Renal cortical epithelial cell (primary cell): ENCODE results near the gene INPP5A. TPM values are rescaled to one million over a fixed set of nuclear protein-coding genes. Genes with fewer than 3 reads are reported as not detected.
"Not testable (repeated sequence)": the region's sequence is repeated elsewhere in the genome, so short reads cannot be mapped to it uniquely, and the experiment has no call there.

Source experiments
- DNase-seq: peaks from one replicate; pipeline ENCODE4 v3.0.0-alpha.2; 2011; ENCODE audit warnings: low read depth
- total RNA-seq: library from RNA; depleted of rRNA; stranded (reverse); fragments of >200 nt; gene quantifications from 2 replicates; pipeline ENCODE4 v1.2.3, GENCODE V29; 2014

INPP5A gene, protein sequence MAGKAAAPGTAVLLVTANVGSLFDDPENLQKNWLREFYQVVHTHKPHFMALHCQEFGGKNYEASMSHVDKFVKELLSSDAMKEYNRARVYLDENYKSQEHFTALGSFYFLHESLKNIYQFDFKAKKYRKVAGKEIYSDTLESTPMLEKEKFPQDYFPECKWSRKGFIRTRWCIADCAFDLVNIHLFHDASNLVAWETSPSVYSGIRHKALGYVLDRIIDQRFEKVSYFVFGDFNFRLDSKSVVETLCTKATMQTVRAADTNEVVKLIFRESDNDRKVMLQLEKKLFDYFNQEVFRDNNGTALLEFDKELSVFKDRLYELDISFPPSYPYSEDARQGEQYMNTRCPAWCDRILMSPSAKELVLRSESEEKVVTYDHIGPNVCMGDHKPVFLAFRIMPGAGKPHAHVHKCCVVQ
- total RNA-seq: 30.7 and 40.8 TPM in 2 replicates

DNA sequence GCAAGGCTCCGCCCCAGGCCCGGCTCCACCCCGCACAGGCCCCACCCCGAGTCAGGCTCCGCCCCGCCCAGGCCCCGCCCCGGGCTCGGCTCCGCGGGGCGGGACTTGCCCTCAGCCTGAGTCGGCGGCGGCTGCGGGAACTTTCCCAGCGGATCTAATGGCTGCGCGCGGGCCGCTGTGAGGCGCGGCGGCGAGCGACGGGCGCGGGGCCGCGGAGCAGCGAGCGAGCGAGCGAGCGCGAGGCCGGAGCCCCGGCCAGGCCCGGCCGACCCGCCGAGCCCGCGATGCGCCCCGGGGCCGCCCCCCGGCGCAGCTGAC, at the start of gene INPP5A:
Gene INPP5A (plus strand): TSS at position 104 of the 318 bp plus-strand sequence. CDS start 310 bp downstream, outside the sequence.
- no peak for DNase-seq

GRCh38 chr10:132488231-132488821, 49.3 kb upstream of the INPP5A start:
- no peak for DNase-seq

- DNase-seq: no peak
These were observed 48.4 kb upstream of the INPP5A start for GRCh38 chr10:132489053-132489703.

DNA sequence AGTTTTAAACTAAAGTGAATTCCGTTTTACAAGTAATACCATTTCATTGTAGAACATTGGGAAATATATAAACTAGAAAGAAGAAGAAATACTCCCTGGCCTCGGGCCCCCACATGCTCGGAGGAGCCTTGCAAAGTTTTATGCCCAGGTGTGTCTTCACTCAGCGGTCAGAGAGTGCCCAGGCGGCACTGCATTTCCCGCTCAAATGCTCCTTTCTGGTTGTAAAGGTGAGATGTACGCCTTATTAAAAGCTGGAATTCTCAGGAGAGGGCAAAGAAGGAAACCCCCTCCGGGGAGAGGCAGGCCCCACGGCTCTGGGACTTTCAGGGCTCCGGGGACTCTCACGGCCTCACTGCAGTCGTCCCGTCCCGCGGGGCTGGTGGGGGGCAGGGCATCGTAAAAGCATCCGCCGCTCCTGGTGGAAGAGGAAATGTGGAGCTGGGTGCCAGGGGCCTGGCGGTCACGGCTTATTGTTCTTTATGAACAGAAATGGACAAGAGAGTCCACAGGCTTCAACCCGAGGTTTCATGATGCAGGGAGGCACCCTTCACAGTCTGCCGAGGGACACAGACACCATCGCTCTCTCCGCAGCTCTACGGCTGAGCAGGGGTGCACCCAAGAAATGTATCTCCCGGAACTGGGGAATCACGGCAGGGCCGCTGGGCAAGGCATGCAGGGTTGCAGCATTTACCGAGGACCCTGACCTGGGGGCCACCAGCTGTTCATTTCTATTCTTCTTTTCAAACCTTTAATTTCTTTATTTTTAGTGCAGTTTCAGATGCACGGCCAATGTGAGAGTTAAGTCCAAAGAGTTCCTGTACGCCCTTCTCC, 47.7 kb upstream of the INPP5A start:
- no peak for DNase-seq

DNA sequence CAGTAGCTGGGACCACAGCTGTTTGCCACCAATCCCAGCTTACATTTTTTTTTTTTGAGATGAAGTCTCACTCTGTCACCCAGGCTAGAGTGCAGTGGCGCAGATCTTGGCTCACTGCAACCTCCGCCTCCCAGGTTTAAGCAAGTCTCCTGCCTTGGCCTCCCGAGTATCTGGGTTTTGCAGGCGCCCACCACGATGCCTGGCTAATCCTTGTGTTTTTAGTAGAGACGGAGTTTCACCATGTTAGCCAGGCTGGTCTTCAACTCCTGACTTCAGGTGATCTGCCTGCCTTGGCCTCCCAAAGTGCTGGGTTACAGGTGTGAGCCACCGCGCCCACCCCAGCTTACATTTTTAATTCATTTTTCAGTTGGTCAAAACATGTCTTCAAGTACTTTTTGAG, 46.1 kb upstream of the INPP5A start:
- not testable (repeated sequence) for DNase-seq

- no peak for DNase-seq
These were observed 45.1 kb upstream of the INPP5A start for GRCh38 chr10:132492323-132493025.

DNA sequence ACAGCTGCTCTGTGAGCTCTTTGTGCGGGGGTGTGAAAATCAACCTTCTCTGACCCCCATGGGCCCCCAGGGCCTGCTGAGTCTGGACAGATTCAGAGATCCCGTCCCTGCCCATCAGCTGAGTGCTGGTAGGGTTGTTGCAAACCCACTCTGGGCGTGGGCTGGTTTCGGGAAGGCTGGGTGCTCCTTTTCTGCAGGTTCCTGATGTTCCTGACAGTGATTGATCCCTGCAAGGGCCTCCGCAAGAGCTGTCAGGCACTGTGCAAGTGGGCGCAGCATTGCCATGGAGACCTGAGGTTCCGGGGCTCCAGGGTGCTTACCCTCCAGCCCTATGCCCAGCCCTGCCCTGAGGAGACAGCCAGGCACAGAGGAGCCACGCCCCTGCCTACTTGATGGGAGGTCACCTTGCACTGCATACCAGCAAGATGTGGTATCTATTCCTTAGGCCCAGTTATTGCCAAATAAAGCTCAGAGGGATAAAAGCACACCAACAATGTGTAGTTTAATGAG, 44.3 kb upstream of the INPP5A start:
- no peak for DNase-seq

DNA sequence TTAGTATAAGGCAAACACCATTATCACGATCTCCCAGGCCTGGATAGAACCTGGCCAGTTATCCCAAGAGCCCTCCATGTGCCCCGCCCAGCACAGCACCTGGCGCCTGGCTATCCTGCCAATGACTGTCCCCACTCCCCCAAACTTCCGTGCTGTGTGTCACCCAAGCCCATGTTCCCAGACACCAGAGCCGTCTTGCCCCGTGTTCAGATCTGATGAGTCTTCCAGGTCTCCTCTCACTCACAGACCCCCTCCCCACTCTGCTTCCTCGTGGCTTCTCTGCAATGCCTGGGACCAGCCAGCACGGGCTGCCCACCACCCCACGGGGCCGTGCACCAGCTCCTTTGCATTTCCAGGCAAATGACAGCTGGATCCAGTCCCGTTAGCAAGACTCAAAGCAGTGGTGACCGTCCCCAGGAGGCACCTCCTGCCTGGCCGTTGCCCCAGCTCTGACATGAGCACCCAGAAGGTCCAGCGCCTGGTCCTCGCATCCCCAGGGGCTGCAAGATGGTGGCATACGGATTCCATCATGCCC, 43.8 kb upstream of the INPP5A start:
- DNase-seq: no peak

GRCh38 chr10:132494866-132495630, 42.5 kb upstream of the INPP5A start:
- no peak for DNase-seq

GRCh38 chr10:132496360-132497062, 41.1 kb upstream of the INPP5A start:
- no peak for DNase-seq

DNA sequence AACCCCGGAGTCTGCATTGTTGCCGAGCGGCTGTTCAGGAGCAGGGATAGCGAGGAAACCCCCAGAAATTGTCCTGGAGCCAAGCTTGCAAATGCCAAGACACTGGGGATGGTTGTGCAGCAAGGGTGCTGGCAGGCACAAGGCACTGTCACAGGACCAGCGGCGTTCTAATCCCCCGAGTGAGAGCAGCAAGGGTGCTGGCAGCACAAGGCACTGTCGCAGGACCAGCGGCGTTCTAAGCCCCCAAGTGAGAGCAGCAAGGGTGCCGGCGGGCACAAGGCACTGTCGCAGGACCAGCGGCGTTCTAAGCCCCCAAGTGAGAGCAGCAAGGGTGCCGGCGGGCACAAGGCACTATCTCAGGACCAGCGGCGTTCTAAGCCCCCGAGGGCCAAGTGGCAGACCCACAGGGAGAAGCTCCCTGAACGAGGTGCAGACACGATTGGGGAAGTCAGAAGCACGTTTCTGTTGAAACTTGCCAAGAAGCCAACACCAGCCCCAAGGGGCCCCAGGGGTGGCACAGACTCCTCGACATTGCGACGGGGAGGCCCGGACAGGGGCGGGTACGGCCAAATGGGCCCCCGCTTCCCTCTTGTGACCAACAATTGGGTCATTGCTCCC, 40.4 kb upstream of the INPP5A start:
- no peak for DNase-seq

DNA sequence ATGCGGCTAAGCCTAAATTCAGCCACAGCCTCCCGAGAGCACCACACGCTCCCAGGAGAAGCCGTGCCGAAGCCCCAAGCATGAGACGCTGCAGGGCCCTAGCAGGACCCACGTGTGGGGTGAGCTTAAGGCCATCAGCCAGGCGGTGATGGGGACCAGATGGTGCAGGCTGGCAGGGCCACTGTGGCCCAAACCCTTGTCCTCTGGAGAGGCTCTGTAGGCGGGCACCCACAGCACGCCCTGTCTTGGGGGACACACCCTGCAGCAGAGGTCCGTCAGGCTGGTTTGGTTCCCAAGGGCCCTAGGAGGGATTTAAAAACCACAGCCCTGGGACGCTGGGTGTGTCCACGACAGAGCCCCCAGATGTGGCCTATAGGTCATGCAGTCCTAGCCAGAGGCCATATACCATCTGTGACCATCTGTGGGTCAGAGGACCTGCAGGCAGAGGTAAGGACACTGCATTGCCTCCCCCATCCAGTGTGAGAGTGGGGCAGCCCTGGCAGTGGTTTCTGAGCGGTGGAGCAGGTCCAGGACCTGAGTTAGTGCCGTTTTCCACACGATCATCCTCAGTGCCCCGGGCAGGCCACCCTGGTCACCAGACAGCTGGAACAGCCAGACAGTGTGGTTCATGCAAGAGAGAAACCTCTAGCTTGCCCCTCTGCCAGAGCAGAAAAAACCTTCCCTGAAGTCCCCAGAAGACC, 39.6 kb upstream of the INPP5A start:
- DNase-seq: no peak

DNA sequence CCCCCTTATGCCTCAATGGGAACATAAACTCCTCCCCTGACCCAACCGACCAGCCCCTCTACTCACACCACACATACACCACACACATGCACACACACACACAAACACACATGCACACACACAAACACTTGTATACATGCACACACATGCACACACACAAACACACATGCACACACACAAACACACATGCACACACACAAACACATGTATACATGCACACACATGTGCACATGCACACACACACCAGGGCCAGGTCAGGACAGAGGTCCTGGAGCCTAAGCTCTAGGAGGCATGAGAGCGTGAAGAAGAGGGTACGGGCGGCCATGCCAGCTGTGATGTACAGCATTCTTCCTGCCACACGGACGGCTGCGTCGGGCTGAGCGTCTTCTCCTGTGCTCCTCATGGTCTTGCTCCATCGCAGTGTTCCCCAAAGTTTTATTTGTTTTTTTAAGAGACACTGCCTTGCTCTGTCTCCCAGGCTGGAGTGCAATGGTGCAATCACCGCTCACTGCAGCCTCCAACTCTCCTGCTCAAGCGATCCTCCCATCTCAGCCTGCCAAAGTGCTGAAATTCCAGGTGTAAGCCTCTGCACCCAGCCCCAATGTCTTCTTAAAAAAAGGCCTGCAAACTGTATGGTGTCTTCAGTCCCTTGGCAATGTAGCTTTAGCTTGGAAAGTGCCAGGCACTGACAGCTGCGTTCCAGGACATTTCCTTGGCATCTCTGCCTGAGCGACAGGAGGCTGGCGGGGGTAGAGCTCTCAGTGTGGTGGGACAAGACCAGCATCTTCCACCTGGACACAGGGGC, 38.8 kb upstream of the INPP5A start:
- DNase-seq: no peak

GRCh38 chr10:132499367-132499685, 38.3 kb upstream of the INPP5A start:
- DNase-seq: no peak

DNA sequence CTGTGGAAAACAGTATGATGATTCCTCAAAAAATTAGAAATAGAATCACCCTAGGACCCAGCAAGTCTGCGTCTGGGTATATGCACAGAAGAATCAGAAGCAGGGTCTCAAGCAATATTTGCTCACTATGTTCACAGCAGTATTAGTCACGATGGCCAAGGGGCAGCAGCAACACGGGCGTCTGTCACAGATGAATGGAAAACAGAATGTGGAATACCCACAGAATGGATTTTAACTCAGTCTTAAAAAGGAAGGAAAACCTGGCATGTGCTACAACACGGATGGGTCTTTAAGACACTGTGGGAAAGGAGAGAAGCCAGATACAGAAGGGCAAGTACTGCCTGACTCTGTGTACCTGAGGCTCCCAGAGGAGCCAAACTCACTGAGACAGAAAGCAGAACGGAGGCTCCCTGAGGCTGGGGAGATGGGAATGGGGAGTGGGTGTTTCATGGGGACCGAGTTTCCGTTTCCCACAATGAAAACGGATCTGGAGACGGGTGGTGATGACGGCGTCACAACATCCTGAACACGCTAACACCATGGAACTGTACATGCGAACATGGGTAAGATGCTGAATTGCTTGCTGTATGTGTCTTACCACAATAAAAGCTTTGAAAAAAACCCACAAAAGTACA, 36.7 kb upstream of the INPP5A start:
- DNase-seq: peak; percentile 70

GRCh38 chr10:132502544-132503300, 34.9 kb upstream of the INPP5A start:
- DNase-seq: no peak
